Measurements from ENCODE around the gene PLA2G12B.
"Not testable (repeated sequence)": the region's sequence is repeated elsewhere in the genome, so short reads cannot be mapped to it uniquely, and the experiment has no call there.

DNA sequence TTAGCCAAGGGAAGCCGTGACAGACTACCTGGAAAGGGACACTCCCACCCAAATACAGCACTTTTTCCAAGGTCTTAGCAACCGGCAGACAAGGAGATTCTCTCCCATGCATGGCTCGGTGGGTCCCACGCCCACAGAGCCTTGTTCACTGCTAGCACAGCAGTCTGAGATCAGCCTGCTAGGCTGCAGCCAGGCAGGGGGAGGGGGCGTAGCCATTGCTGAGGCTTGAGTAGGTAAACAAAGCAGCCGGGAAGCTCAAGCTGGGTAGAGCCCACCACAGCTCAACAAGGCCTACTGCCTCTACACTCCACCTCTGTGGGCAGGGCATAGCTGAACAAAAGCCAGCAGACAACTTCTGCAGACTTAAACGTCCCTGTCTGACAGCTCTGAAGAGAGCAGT lies 35.2 kb upstream of the PLA2G12B start:
- TF ChIP-seq, protein P1, sequence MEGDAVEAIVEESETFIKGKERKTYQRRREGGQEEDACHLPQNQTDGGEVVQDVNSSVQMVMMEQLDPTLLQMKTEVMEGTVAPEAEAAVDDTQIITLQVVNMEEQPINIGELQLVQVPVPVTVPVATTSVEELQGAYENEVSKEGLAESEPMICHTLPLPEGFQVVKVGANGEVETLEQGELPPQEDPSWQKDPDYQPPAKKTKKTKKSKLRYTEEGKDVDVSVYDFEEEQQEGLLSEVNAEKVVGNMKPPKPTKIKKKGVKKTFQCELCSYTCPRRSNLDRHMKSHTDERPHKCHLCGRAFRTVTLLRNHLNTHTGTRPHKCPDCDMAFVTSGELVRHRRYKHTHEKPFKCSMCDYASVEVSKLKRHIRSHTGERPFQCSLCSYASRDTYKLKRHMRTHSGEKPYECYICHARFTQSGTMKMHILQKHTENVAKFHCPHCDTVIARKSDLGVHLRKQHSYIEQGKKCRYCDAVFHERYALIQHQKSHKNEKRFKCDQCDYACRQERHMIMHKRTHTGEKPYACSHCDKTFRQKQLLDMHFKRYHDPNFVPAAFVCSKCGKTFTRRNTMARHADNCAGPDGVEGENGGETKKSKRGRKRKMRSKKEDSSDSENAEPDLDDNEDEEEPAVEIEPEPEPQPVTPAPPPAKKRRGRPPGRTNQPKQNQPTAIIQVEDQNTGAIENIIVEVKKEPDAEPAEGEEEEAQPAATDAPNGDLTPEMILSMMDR (IDR thresholded peaks at IDR 0.05): not testable (repeated sequence)
- TF ChIP-seq POLR2A, POLR2AphosphoS5 (IDR thresholded peaks at IDR 0.05): not testable (repeated sequence)
